Activated CD8-positive, alpha-beta memory T cell treated with anti-CD3 and anti-CD28 coated beads for 24 hours (primary cell): ENCODE data around the gene CUL5.

ENCODE experiments used
- DNase-seq: peaks from one replicate; pipeline ENCODE4 v3.0.0-alpha.2; 2020

Gene CUL5

DNA sequence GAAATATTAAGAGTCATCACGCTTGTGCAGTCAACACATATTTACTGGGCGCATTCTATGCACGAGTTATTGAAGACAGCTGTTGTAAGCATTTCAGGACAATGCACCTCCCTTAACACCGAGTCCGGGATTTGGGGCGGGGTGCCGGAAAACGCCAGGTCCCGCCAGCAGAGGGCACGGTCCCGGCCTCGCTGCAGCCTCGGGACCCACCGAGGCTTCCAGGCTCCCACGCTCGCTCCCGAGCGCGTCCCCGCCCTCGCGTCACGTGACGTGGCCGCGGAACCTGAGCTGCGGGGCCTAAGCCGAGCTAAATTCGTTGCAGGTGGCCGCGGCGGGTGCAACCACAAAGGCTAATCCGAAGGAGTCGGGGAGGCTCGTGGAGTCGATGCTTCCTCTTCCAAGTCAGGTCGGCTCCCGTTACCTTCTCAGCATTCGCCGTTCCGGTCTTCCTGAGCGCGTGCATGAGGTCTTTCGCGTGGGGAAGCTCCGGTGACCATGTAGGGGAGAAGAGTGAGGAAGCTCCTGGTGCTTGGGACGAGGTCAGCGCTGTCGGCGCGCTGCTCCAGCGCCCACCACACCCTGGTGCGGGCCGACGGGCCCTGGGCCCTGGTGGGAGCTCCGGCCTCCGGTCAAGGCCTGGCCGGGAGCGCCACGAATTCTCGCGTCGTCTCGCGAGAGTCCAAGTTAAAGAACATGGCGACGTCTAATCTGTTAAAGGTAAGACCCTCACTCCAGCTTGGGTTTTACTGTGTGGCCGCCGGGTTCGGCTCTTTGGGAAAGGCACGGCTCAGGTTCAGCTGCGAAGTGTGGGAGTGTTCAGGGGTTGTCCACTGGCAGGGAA lies at the start of gene CUL5:
CUL5 (plus strand) TSS at position 243 of the 841 bp plus-strand sequence; CDS start at position 694, 451 bp downstream.
- DNase-seq: peak; percentile 97

DNA sequence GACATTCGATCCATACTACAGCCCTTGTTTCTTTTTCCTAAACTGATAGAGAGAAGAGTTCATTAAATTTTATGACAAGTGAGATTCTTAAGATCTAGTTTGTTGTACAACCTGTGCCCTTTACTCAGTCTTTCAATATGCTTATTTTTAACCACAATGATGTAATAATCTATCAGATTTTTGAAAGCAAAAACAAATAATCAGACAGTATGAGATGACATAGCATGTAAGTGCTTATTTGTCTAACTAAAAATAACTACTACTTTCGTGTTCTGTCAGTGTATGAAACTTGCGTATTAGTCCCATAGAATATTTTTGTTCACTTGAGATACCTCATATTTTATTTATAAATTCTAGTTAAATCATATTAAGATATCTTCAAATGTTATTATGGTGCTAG lies 47.2 kb upstream of the CUL5 start:
- DNase-seq: no peak

DNA sequence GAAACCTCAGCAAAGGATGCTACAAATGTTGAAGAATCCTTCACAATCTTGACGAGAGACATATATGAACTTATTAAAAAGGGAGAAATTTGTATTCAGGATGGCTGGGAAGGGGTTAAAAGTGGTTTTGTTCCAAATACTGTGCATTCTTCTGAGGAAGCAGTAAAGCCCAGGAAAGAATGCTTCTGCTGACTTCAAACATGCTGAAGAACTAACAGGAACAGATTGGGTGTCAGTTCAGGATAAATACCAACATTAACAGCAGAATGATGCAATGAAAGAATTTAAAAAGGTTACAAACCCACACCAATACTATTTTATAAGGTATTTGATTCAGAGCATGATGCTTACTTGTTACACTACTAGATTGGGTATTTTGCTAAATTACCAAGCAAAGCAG lies 46.5 kb upstream of the CUL5 start:
- DNase-seq: no peak

- no peak for DNase-seq
Measured at GRCh38 chr11:107963091-107963490, 45.6 kb upstream of the CUL5 start.

DNA sequence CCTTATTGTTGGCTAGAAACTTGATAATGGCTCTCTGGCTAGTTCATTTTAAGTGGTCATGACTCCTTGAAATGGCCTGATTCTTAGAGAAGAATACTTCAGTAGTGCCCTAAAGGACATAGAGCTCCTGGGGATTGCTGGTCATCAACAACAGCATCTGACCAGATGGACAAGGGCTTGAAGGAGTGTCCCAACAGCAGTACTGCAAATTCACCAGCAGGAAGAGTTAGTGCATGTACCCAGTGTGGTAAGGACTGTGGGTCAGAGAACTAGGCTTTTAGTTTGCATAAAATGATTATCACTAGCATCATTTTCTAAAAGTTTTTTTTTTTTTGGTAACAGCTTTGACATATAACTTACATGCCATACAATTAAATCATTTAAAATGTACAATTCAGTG lies 39.5 kb upstream of the CUL5 start:
- DNase-seq: no peak

- no peak for DNase-seq
Measured at GRCh38 chr11:107970049-107970448, 38.6 kb upstream of the CUL5 start.

GRCh38 chr11:107973641-107974040 lies 35.1 kb upstream of the CUL5 start:
- DNase-seq: no peak

- DNase-seq: no peak
Measured at GRCh38 chr11:107988397-107989158, 20.1 kb upstream of the CUL5 start.

- no peak for DNase-seq
Measured at GRCh38 chr11:107991868-107992414, 16.8 kb upstream of the CUL5 start.

- no peak for DNase-seq
Measured at GRCh38 chr11:107996006-107996776, 12.5 kb upstream of the CUL5 start.

DNA sequence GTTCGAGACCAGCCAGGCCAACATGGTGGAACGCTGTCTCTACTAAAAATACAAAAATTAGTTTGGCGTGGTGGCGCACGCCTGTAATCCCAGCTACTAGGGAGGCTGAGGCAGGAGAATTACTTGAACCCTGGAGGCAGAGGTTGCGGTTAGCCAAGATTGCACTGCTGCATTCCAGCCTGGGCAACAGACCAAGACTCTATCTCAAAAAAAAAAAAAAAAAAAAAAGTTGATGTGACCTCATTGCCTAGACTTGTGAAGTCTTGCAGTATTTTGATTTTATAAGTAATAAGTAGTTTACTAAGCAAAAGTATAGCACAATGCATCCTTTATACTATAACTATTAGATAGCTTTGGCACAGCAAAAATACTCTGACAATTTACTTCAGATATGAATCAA lies 9.9 kb upstream of the CUL5 start:
- no peak for DNase-seq

GRCh38 chr11:107999759-108000455 lies 8.8 kb upstream of the CUL5 start:
- peak; percentile 59 for DNase-seq

DNA sequence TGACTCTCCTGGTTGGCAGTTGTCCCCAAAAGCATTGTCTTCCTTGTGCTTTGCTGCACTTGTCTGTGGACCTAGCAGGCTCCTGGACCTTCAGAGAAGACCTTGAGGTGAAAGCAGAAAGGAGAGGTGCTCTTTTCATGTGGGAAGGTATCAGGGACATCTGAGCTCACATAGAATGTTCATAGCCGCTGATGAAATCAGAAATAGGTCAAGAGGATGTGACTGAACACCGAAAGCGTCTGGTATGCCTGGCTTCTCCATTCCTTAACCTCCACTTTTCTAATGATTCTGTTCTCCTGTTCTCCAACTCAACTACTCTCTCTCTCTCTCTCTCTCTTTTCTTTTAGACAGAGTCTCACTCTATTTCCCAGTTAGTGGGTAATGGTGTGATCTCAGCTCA lies 6.2 kb upstream of the CUL5 start:
- DNase-seq: no peak

GRCh38 chr11:108003623-108004022 lies 5.1 kb upstream of the CUL5 start:
- no peak for DNase-seq

- no peak for DNase-seq
Measured at GRCh38 chr11:108007819-108008218, 879 bp upstream of the CUL5 start.

GRCh38 chr11:108009497-108010370 lies 1.0 kb downstream of the CUL5 start:
- DNase-seq: no peak

- DNase-seq: no peak
Measured at GRCh38 chr11:108012139-108012725, 3.5 kb downstream of the CUL5 start.

DNA sequence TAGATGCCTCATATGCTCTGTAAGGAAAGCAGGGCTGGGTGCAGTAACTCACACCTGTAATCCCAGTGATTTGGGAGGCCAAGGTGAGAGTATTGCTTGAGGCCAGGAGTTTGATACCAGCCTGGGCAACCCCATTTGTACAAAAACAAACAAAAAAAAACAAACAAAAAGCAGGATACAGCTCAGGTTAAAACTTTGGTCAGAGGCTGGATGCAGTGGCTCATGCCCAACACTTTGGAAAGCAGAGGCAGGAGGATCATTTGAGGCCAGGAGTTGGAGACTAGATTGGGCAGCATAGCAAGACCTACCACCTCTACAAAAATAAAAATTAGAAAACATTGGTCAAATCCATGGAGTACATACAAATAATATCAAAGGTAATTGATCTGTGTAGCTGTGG lies 7.9 kb downstream of the CUL5 start:
- no peak for DNase-seq

DNA sequence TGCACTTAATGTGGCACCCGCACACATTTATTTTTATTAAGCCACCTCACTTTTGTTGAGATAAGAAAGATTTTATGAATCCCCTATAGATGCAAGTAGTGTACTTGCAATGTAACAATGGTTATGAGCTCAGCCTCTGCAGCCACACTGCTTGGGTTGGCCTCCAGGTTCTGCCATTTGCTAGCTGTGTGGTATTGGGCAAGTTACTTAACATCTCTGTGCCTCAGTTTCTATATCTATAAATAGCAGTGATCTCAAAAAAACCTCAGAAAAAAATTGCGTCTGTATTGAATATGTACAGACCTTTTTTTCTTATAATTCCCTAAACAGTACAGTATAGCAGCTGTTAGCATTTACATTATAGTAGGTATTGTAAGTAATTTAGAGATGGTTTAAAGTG lies 10.0 kb downstream of the CUL5 start:
- DNase-seq: no peak

GRCh38 chr11:108019870-108020540 lies 11.3 kb downstream of the CUL5 start:
- DNase-seq: no peak
